Mucosa of descending colon (tissue), 3 donors: ENCODE data around the gene KRT16. TPM values are rescaled to one million over a fixed set of nuclear protein-coding genes. Genes with fewer than 3 reads are reported as not detected.

Source experiments
- ATAC-seq: fragments of 200-7000 bp; cut with Tn5 transposase; one replicate; pipeline ENCODE4 v1.9.1; 2020; ENCODE audit warnings: mild to moderate bottlenecking, moderate library complexity
- DNase-seq, 3 donors: peaks; one replicate each; pipeline ENCODE4 v3.0.0-alpha.2; 2020
- H3K36me3 ChIP-seq: fragments of 200-600 bp; one replicate; pipeline ENCODE4 v1.8.0; 2021; ENCODE audit warnings: low read depth, mild to moderate bottlenecking
- H3K4me1 ChIP-seq: fragments of 200-600 bp; one replicate; pipeline ENCODE4 v1.8.0; 2021; ENCODE audit warnings: low read depth, mild to moderate bottlenecking
- H3K4me3 ChIP-seq: fragments of 200-600 bp; one replicate; pipeline ENCODE4 v1.8.0; 2021; ENCODE audit warnings: mild to moderate bottlenecking
- H3K9me3 ChIP-seq: fragments of 200-600 bp; one replicate; pipeline ENCODE4 v1.8.0; 2021; ENCODE audit warnings: mild to moderate bottlenecking
- intact Hi-C, 2 donors: fragments of 100-400 bp; cut with DNase I in 1 of 2; cut with micrococcal nuclease in 1 of 2; formaldehyde crosslinking; loops; one replicate each; pipeline versions ENCODE4 v1.11.0 to v1.11.1; 2022; cut with DNase I, micrococcal nuclease
- total RNA-seq, 3 donors: library from RNA; stranded (reverse); fragmentation: NEBNext Ultra II Directional in 2 of 3; extraction: Animal tissue kit (Norgen Biotek cat#: 25700) in 2 of 3; gene quantifications; one replicate each; pipeline versions ENCODE4 v1.2.1 to v1.2.4, GENCODE V29; 2021 to 2023
- TF ChIP-seq, protein P1 (sequence below): fragments of 200-600 bp; IDR thresholded peaks from one replicate; pipeline ENCODE4 v1.8.0; 2022; ENCODE audit warnings: antibody characterized with exemption, mild to moderate bottlenecking
- donor health status: DM: no; HTN: no; CAD: no; lungs with moderate emphysema.
- donor health status: DM: no; HTN: no; CAD: no.
- donor health status: DM: no; HTN: yes; CAD: no.

KRT16 gene
- total RNA-seq, 3 donors from 2014 or later: not detected

DNA sequence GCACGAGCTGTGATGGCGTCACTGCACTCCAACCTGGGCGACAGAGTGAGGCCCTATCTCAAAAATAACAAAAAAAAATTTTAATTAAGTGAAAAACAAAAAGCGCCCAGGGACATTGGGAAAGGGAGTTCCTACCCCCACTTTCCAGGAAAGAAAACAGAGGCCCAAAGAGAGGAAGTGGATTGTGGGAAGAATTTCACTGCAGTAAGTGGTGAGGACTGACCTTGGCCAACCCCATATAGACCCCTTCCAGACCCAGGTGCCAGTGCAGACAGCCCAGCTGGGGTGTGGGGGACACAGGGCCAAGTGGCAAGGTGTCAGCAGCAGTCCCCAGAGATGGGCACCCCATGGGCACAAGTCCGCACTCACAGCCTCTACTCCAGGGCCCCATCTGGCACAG is 40.9 kb upstream of the KRT16 start:
- H3K36me3 ChIP-seq: no peaks in the 10 kb centered on the region
- TF ChIP-seq, protein P1, sequence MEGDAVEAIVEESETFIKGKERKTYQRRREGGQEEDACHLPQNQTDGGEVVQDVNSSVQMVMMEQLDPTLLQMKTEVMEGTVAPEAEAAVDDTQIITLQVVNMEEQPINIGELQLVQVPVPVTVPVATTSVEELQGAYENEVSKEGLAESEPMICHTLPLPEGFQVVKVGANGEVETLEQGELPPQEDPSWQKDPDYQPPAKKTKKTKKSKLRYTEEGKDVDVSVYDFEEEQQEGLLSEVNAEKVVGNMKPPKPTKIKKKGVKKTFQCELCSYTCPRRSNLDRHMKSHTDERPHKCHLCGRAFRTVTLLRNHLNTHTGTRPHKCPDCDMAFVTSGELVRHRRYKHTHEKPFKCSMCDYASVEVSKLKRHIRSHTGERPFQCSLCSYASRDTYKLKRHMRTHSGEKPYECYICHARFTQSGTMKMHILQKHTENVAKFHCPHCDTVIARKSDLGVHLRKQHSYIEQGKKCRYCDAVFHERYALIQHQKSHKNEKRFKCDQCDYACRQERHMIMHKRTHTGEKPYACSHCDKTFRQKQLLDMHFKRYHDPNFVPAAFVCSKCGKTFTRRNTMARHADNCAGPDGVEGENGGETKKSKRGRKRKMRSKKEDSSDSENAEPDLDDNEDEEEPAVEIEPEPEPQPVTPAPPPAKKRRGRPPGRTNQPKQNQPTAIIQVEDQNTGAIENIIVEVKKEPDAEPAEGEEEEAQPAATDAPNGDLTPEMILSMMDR: no peak
- peaks cover 80% of the 10 kb centered on the region for H3K4me1 ChIP-seq
- DNase-seq (no peak), ATAC-seq (no peak)
- intact Hi-C loops: no loop called here
- H3K9me3 ChIP-seq: no peaks in the 10 kb centered on the region
- no peak overlapping the region for H3K4me3 ChIP-seq

DNA sequence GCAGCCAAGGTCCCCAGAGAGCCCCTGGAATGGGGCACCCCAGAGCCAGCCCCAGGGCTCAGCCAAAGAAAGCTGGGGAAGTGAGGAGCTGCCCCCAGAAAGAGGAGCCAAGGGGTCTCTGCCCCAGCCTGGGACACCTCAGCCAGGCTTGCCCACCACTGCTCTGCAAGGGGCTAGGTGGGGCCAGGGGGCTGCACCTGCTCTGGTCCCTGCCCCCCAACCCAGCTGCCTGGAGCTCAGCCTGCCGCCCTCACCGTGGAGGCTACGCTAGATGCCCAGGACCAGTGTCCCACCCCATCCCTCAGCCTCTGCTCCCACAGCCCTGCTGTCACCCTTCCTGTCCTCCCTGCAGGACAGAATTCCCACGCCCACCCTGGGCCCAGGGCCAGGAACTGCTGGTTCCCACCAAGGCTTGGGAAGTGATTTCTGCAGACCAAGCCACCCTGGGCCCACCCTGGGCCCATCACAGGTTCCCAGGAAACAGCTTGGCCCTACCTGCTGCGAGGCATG is 39.9 kb upstream of the KRT16 start:
- Histone ChIP-seq H3K36me3 (no peaks in the 10 kb centered on the region), H3K4me1 (peaks cover 82% of the 10 kb centered on the region), H3K4me3 (no peak overlapping the region), H3K9me3 (no peaks in the 10 kb centered on the region)
- ATAC-seq: no peak
- intact Hi-C loops: no loop called here
- peak in 2 of 3 donors; percentile 61 to 63 for DNase-seq
- TF ChIP-seq, protein P1: no peak

DNA sequence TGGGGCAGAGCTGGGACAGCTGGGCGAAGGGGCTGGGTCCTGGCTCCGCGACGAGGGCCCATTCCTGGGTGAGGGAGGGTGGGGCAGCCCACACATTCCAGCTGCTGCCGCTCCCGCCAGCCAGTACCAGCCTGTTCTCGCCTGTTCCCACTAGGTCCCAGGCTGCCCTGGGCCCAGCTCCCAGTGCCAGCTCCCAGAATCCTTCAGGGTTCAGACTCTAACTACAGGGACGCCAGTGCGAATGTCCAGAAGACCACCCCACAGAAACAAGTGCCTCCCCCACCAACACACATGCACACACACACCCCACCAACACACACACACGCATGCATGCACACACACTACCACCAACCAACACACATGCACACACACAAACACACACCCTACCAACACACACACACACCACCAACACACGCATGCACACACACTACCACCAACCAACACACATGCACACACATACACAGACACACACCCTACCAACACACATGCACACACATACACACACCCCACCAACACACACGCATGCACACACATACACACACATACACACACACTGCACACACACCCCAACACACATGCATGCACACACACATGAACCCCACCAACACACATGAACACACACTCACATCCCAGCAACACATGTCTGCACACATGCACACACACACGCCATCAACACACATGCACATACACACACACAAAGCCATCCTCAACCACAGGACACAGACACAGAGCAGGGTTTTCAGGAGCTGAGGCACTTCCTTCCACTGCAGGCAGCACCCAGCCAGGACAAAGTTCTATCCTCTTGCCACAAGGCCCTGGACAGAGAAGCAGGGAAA is 39.3 kb upstream of the KRT16 start:
- ATAC-seq: peak; percentile 56
- Histone ChIP-seq H3K36me3 (no peaks in the 10 kb centered on the region), H3K4me1 (peaks cover 79% of the 10 kb centered on the region), H3K9me3 (no peaks in the 10 kb centered on the region), H3K4me3 (no peak overlapping the region)
- peak; percentile 91 to 93 (median 93) for DNase-seq
- intact Hi-C loops: no loop called here
- TF ChIP-seq, protein P1: no peak

DNA sequence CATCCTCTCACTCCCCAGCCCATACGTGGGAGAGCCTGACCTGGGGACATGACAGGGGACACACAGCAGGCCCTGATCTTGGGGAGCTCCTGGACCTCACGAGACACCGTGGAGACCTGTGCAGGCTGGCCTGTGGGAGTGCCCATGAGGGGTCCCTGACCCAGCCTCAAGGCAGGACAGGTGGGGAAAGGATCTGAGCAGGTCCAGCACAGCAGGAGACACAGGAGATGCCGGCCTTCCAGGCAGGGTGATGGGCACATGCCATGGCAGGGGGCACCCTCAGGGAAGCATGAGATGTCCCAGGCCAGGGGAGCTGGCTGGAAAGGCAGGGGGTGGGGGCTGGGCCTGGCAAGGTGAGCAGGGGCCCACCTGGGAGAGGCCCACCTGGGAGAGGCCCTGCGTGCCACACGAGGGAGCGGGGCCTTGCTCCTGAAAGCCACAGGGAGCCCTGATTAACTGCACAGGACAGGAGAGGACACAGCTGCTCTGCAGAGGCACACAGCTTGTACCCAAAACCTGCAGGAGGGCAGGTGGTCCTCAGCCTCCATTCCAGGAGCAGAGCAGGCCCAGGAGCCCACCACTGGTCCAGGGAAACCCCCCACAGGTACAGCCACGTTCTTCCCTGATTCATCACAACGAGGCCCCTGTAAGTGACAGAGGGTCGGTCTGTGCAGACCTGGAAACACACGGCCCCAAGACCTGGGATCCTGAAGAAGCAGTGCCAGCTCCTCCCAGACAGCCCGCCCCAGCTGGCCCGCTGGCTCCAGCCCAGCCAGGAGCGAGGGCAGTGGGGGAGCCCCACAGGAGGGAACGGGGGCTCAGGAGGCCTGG is 38.4 kb upstream of the KRT16 start:
- intact Hi-C loops: no loop called here
- TF ChIP-seq, protein P1: no peak
- peak in 2 of 3 donors; percentile 55 to 61 for DNase-seq
- no peaks in the 10 kb centered on the region for H3K9me3 ChIP-seq
- no peaks in the 10 kb centered on the region for H3K36me3 ChIP-seq
- peaks cover 70% of the 10 kb centered on the region for H3K4me1 ChIP-seq
- ATAC-seq: no peak
- no peak overlapping the region for H3K4me3 ChIP-seq

DNA sequence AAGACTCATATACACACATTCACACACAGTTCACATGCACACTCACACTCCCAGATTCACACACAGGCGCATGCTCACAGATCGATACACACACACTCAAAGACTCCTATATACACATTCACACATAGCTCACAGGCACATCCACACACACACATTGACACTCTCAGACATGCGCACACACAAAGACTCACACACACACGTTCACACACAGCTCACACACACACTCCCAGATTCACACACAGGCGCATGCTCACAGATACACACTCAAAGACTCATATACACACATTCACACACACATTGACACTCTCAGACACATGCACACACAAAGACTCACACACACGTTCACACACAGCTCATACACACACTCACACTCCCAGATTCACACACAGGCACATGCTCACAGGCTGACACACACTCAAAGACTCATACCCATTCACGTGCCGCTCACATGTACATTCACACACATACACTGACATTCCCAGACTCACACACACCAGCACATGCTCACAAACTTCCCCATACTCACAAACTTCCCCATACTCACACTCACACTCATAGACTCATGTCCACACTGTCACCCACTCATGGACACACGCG is 37.5 kb upstream of the KRT16 start:
- DNase-seq (no peak), ATAC-seq (no peak)
- intact Hi-C loops: loop anchor here in 1 of 2 donors (10.0 kb wide), 1 partner anchor 95 kb away; no protein-coding TSS in a partner anchor
- no peak overlapping the region for H3K4me3 ChIP-seq
- peaks cover 61% of the 10 kb centered on the region for H3K4me1 ChIP-seq
- TF ChIP-seq, protein P1: no peak
- H3K9me3 ChIP-seq: no peaks in the 10 kb centered on the region
- H3K36me3 ChIP-seq: no peaks in the 10 kb centered on the region
